T1000 (cell line): ENCODE data around the gene PRDM16.

Experiments
- DNase-seq: peaks from one replicate; lab custom pipeline; 2025; ENCODE audit warnings: mixed read lengths; lab: John Stamatoyannopoulos, UW

The PRDM16 gene

GRCh38 chr1:3053986-3054385, 15.0 kb upstream of the PRDM16 start:
- DNase-seq: no peak

DNA sequence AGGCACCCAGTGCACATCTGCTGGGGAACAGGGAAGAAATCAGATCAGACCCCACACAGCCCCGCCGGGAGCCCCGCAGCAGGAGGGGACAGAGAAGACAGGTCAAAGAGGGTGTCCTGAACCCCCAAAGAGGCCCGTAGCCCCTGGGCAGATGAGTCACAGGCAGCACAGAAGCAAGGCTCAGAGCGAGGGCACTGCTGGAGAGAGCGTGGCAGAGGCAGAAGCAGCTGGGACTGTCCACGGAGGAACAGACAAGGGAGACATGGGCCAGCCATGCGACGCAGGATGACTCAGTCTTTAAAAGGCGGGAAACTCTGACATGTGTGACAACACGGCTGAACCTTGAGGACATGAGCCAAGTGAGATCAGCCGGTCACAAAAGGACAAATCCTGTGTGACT, 14.5 kb upstream of the PRDM16 start:
- no peak for DNase-seq

DNA sequence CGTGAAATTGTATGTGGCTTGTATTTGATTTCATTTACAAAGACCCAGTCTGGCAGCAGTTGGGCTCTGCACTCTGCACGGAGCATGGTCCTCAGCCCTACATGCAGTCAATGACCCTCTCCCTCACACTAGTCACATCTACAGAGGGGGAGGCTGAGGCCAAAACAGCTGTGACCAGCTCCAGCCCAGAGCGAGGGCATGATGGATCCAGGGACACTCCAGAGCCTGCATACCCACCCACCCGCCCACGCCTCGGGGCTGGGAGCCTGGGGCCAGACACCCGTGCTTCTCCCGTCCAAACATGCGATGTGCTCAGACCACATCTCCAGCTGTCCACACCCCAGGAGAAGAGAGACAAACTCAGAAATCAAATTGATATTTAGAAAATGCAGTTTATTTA, 14.0 kb upstream of the PRDM16 start:
- no peak for DNase-seq

- DNase-seq: no peak
Observed at GRCh38 chr1:3056641-3057040, 12.4 kb upstream of the PRDM16 start.

DNA sequence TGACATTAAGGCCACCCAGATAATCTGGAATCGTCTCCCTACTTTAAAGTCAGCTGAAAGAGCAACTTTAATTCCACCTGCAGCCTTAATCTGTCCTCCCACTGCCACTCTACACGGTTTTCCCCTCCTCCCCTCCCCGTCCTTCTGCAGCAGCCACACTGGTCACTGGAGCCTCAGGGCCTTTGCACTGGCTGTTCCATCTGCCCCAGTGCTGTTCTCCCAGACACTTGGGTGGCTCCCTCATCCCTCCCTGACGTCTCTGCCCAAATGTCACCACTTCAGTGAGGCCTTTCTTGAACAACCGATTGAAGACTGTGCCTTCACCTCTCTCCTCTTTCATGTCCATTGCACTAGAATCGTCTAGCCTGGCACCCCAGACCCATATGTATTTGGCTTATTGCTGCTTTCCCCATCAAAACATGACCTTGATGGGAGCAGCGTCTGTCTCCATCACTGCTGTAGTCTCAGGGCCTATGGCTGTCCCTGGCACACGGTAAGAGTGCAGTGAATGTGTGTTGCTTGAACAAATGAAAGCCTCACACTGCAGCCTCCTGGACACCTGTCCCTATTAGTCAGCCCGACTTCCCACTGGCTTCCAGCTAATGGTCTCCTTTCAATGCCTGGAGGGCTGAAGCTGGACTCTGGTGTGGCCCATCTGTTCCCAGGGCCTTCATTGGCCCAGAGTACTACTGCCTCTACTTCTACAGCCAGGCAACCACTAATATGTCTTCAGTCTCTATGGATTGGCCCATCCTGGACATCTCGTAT, 10.6 kb upstream of the PRDM16 start:
- DNase-seq: no peak

GRCh38 chr1:3060127-3060526, 8.9 kb upstream of the PRDM16 start:
- no peak for DNase-seq

DNA sequence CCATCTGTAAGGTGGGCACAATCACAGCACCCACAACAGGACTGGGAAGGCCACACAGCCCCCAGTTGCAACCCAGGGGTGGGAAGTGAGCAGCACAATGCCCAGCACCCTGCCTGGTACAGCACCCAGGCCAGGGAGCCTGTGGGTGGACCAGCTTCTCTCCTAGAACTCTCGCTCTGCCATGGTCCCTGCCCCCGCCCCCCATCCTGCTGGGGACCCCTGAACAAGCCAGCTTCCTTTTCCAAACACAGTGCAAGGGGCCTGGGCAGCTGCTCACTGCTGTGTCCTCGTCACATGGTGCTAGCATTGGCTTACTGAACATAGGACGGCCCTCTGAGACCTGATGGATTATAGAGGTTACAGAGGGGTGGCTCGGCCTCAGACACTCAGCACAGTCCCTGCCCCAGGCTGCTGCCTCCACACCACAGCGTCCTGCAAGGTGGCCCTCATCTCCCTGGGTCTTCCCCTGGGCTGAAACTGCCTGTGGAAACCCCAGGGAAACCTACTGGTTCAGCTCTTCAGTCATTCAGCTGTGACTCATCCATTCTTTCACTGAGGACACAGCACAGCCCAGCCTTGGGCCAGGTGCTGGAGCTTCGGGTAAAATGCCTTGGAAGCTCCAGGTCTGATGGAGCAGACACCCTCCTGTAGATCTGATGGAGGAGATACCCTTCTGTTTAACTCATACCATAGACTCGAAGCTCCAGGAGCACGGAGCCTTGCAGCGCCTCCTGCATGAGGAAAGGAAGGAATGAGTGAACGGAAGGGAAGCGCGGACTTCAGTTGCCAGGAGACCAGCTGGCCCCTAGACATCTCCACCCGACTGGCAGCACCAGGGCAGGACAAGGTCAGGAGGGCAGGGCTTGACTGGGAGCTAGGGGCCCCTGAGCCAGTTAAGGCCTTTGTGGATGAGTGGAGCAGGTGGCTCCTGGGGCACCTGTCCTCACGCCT, 8.1 kb upstream of the PRDM16 start:
- no peak for DNase-seq

DNA sequence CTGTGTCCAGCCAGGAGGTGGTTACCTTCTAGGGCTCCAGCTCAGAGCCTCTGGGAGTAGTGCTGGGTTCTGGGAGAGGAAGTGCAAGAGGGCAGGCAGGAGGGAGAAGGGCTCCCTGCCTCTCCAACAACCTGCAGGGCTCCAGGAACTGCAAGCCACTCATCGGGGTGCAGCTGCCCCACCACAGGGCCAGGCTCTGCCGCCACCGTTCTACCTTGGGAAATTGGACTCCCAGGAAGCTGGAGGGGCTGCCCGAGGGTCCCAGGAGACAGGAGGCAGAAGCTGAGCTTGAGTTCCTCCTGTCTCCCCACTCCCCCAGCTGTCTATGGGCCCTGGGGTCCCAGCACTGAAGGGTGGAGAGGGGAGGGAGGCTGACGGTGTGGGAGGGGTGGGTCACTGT, 7.4 kb upstream of the PRDM16 start:
- DNase-seq: no peak

- no peak for DNase-seq
Observed at GRCh38 chr1:3061981-3062615, 6.9 kb upstream of the PRDM16 start.

DNA sequence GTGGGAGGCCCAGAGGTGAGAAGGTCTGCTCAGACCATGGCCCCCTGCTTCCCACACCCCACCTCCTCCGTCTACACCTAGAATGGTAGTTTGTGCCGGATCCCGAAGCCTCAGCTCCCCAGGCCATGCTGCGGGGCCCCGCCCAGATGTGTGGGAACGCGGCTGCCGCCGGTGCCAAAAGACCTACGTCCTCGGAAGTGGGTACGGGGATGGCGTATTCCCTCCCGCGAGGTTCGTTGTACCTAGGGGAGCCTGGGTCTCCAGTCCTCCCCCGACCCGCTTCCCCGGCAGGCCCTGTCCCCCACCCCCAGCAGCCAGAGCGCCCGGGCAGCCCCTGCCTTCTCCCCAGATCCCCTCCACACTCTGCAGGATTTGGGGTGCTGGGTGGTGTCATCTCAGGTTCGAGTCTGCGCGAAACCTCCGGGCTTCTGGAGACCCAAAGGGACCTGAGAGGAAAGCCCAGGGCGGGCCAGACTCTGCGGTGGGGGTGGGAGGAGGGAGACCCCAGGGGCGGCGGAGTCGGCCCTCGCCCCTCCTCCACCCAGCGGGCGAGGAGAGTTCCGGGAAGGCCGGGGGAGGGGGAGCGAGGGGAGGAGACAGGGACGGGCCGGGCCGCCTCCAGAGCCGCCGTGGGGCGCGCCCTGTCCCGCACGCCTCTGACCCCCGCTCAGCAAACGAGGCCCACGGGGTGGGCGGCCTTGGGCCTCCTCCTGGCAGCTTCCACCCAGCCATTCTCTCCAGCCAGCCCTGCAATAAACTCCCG, 6.2 kb upstream of the PRDM16 start:
- no peak for DNase-seq

DNA sequence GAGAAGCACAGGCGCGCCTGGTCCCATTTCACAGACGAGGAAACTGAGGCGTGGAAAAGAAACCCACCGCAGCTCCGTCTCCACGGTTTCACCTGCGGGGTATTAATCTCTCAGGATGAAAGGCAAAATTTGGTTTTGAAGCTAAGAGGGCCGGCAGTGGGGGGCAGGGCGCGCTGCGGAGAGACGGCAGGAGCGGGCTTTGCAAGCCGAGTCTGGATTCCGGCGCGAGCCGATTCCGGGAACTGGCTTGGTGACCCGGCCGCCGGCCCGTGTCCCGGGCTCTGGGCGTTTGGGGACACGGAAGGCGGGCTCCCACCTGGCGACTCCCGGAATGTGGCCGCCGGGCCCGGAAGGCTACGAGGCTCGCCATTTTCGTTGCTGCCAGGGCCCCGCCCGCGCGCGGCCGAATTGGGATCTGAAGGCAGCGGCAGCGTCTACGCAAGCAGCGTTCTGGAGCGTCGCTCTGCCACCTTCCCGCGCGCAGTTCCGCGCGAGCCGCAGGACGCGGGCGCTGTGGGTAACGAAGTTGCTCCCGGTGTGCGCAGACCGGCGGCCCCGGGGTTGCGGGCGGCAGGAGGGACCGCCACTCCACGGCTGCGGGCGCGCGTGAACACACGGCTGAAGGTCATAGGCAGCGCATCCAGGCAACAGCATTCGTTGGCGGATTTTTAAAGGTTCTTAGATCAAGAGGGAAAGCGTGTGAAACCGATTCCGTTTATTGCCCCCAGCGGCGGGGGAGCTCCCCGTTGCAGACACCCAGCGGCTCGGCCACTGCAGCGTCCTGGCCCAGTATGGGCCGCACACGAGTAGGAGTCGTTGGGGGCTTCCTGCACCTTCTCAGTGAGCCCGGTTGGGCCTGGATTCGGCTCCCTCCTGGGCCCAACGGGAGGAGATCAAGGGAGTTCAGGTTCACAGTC, 5.4 kb upstream of the PRDM16 start:
- no peak for DNase-seq

DNA sequence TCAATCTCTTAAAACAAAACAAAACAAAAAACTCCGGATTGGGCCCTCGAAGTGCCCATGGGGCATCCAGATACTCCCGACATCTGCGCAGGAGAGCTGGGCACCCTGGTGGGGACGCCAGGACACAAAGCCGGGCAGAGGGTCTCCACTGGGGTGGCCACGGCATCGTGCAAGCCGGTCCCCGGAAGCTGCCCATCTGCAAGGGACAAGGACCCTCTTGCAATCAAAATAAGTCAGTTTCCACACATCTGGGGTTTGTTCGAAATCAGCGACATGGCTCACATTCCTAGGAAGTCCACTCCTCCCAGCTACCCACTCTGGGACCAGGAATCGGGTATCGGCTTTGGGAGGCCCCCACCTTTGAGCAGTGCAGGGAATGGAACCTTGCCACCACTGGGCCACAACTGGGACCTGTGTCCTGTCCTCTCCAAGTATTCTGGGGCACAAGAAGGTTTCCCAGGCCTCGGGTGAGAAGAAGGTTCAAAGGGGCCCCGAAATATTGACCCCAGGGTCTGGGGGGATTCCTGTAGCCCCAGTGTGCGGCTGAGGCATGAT, 4.6 kb upstream of the PRDM16 start:
- DNase-seq: no peak

GRCh38 chr1:3064901-3065300, 4.1 kb upstream of the PRDM16 start:
- DNase-seq: no peak

- no peak for DNase-seq
Observed at GRCh38 chr1:3065396-3065795, 3.6 kb upstream of the PRDM16 start.

GRCh38 chr1:3065797-3066196, 3.2 kb upstream of the PRDM16 start:
- no peak for DNase-seq

- DNase-seq: no peak
Observed at GRCh38 chr1:3066250-3066711, 2.7 kb upstream of the PRDM16 start.

- no peak for DNase-seq
Observed at GRCh38 chr1:3066826-3067225, 2.2 kb upstream of the PRDM16 start.

DNA sequence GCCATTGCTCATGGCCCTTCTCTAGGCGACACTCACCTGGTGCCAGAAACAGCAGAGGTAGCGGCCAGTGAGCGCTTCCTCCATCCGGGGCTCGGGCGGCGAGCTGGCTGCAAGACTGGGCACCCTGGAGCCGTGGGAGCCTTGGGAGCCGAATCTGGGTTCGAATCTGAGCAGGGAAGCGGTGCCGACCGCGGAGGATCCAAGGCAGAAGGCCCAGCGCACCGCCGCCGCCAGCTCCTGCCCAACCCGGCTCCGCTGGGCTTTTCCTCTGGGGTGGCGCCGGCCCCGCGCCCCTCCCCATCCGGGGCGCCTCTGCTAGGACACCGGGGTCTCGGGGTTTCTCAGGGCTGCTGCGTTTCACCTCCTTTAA, 1.7 kb upstream of the PRDM16 start:
- DNase-seq: no peak

GRCh38 chr1:3067671-3068563, 1.1 kb upstream of the PRDM16 start:
- no peak for DNase-seq
